Non-pigmented ciliary epithelial cell (primary cell): Measurements from ENCODE around the gene PLCH1.

Experiments used
- DNase-seq: peaks from one replicate; pipeline ENCODE4 v3.0.0-alpha.2; 2010; ENCODE audit warnings: low read depth

PLCH1 gene

GRCh38 chr3:155372281-155372680 lies 372.6 kb downstream of the PLCH1 start:
- DNase-seq = no peak

- no peak for DNase-seq
These were observed 373.9 kb downstream of the PLCH1 start for GRCh38 chr3:155370764-155371503.

GRCh38 chr3:155370198-155370597 lies 374.7 kb downstream of the PLCH1 start:
- DNase-seq = no peak

DNA sequence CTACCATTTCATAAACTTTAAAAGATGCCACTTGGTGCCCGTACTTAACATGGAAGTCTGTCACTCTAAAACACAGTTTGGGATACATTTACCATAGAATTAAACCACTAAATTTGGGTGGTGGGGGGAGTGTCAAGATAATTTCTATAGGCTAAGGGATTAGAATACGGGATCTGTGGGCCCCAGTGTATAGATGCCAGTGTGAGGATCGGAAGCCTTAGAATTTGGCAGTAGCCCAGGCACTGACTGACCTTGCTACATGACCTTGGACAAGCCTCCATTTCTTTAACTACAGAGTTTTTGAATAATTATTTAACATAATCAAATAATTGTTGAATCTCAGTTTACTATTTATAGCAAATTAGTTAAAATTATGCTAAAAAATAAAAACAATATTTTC lies 375.1 kb downstream of the PLCH1 start:
- DNase-seq = no peak

DNA sequence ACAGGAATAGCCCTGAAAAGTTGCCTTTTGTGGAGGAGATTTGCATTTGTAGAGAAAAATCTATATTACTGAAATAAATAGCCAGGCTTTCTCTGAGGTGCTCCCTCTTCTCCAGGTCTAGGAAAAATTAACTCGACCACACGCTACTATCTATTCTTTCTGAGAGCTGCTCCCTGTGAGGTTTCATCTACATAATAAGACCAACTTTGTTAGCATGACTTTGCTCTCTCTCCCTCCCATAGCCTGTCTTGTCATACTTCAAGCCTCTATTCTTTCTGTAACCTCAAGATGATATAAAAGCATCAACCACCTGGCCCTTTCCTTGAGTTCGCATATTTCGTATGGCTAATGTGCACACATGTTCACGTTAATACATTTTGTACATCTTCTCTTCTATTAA lies 375.6 kb downstream of the PLCH1 start:
- no peak for DNase-seq

GRCh38 chr3:155368786-155369185 lies 376.1 kb downstream of the PLCH1 start:
- DNase-seq = no peak

GRCh38 chr3:155367506-155367905 lies 377.4 kb downstream of the PLCH1 start:
- DNase-seq = no peak

DNA sequence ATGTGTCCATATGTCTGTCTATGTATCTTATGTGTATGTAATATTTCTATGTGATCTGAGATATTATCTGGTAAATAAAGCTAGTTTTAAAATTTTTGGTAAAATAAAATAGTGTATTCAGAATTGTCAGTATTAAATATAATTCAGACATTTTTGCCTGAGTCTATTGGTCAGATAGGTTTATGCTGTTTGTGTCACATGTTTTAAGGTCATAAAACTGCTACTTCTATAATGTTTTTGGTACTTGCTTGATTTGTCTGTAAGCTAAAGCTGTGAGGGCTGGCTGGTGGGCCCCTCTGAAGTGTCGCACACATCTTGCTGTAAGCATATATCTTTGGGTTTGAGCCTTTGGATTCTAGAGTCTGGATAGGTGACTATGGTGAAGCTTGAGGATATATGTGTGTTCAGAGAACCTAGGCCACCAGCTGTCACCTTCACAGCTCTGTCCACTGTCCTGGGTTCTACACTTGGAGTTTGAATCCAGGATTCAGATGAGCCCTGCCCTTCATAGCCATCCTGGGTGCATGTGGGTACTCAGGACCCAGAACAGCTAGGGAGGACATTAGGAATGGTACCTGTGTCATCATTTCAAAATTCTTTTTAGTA lies 379.6 kb downstream of the PLCH1 start:
- no peak for DNase-seq

GRCh38 chr3:155364492-155364891 lies 380.4 kb downstream of the PLCH1 start:
- no peak for DNase-seq

- no peak for DNase-seq
These were observed 381.2 kb downstream of the PLCH1 start for GRCh38 chr3:155363690-155364070.

GRCh38 chr3:155362808-155363689 lies 381.8 kb downstream of the PLCH1 start:
- no peak for DNase-seq

- DNase-seq = no peak
These were observed 384.6 kb downstream of the PLCH1 start for GRCh38 chr3:155360281-155360680.

DNA sequence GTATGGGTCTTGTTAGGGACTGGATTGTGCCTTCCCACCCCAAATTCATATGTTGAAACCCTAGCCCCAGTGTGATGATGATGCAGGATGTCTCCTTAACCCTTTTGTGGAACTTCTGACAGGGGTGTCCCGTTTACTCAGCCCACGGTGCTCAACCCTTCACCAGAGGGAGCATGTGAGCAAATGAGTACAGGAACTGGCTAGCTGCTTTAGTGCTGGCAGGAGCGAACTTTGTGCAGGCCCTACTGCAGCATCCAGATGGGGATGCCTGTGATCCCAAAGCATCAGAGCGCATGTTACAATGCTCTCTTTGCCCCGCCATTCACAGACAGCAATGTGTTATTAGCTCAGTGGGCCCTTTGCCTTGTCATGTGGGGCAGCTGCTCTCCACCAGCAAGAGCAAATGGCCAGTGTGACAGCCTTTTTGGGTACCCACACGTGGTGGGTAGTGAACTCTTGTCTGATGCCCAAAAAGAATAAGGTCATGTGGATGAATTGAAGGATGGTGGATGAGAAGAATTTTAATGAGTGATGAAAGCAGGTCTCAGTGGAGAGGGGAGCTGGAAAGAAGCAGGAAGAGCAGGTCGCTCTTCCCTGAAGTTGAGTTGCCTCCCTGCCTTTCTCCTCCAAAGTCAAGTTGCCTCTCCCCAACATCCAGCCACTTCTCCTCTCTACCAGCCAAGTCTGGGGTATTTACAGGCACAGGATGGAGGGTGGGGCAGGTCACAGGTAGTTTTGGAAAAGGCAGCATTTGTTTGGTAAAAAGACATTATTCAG lies 388.1 kb downstream of the PLCH1 start:
- DNase-seq = no peak

- DNase-seq = no peak
These were observed 390.2 kb downstream of the PLCH1 start for GRCh38 chr3:155354658-155355057.

DNA sequence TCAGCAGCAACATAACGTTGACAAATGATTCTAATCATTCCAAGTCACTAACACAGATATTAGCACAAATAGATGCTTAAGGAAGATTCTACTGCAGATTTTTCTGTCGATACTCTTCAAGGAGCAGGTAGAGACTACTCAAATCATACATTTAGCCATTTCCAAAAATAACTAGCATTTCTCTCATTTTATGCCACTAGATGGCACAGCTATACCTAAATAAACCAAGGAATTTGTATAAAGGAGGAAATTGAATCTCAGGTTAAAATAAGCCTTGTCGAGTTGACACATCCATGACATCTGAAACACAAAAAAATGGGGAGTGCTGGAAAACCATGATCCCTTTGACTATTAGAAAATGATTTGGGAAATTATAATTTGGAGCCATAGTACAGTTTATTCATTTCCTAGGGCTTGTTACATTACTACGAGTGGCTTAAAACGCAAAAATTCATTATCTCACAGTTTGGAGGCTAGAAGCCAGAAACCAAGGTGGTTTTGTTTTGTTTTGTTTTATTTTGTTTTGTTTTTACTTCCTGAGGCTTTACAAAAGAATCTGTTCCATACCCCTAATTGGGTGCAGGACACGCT lies 391.9 kb downstream of the PLCH1 start:
- no peak for DNase-seq

DNA sequence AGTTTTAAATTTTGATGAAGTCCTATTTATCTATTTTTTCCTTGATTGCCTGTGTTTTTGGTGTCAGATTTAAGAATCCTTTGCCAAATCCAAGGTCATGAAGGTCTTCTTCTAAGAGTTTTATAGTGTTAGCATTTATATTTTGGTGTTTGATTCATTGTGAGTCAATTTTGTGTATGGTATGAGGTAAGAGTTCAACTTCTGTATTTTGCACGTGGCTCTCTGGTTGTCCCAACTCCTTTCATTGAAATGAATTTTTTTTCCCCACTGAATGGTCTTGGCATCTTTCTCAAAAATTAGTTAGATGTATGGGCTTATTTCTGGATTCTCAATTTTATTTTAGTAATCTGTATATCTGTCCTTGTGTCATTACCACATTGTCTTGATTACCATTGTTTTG lies 394.3 kb downstream of the PLCH1 start:
- DNase-seq = no peak

- no peak for DNase-seq
These were observed 397.0 kb downstream of the PLCH1 start for GRCh38 chr3:155347901-155348300.

GRCh38 chr3:155342344-155342743 lies 402.5 kb downstream of the PLCH1 start:
- no peak for DNase-seq

GRCh38 chr3:155339052-155339451 lies 405.8 kb downstream of the PLCH1 start:
- DNase-seq = no peak

DNA sequence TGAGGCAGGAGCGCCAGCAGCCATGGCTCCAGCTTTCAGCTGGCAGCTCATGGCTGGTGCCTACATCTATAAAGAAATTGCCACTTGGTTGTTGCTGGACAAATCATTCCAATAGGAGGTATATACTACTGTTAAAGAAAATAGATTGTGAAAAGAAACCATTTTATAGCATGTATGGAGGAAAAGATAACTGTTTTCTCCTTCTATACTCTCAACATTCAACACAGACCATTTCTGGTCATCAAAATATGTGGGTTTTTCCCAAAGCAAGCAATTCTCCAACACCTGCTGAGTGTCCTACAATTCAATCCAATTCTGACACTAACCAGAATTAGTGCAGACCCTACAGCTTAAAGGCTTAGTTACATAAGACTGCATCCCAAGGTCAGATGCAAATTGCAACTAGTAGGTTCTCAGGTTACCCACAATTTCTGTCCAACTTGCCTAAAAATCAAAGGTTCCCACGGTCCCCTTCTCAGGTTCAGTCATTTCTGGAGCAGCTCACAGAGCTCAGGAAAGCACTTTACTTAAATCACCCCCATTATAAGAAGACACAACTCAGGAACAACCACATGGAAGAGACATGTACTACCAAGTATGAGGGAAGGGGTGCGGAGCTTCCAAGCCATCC lies 409.0 kb downstream of the PLCH1 start:
- no peak for DNase-seq
